ENCODE results near the gene HYLS1. TPM values are rescaled to one million over a fixed set of nuclear protein-coding genes. Genes with fewer than 3 reads are reported as not detected.

HYLS1 gene
- total RNA-seq, 1 experiment from 2014 or later, result 18.0 TPM

DNA sequence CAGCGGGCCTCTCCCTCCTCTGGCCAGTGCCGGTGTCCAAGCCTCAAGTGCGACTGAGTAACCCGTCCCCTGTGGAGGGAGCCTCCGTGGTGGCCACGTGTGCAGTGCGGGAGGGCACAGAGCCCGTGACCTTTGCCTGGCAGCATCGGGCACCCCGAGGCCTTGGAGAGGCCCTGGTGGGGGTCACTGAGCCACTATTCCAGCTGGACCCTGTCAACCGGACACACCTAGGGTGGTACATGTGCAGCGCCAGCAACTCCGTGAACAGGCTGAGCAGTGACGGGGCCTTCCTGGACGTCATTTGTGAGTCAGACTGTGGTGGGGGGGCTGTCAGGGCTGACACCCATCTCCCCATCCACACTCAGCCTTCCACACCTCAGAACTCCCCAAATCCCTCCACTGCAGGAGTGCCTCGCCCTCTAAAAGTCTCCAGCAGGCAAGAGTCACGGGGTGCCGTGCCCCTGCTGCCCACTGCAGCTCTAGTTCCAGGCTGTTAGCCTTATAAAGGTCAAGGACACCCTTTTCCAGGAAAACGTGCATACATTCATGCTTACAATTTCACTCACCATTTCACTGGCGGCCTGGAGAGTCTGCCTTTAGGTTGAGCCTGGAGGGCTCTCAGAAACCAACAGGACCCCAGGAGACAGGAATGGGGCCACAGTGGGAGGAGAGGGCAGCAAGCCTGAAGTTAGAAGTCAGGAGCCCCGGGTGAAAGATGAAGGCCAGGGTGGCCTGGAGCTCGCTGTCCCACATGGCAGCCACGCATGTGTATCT lies 61.0 kb downstream of the HYLS1 start:
- no peak for DNase-seq (ENCODE audit: low read depth)

DNA sequence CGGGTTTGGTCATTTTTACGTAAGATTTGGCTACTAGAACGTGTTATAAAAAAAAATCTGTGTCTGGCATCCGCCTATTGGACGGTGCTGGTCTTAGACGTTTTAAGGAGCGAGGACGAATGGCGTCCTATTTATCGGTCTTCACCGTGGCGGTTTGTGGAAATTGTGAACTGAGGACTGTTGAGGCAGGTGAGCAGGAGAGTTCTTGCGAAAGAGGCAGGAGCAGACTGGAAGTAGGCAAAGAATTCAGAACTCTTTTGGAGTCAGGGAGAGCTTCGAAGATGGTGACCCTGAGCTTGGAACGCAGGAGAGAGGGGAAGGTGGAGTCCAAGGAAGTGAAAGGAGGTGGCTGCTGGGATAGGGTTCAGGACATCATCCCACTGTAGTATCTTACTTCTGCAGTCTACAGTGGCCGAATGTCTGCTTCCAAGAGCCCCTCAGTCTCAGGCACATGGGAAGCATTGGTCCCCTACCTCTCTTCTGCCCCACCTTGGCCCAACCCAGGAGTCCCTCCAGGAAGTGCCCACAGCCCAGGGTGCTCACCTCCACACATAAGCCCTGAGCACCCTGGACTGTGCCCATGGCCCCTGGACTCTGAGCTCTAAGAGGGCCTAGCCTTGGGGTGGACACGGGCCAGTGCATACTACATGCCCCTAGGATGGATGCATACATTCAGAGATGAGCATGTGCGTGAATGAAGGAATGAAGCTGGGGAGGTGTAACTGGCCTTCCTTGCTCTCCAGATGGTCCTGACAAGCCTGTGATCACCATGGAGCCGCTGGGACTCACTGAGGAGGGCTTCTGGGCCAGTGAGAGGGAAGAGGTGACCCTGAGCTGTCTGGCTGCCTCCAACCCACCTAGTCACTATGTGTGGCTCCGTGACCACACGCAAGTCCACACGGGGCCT lies 62.1 kb downstream of the HYLS1 start:
- DNase-seq (ENCODE audit: low read depth), result no peak

DNA sequence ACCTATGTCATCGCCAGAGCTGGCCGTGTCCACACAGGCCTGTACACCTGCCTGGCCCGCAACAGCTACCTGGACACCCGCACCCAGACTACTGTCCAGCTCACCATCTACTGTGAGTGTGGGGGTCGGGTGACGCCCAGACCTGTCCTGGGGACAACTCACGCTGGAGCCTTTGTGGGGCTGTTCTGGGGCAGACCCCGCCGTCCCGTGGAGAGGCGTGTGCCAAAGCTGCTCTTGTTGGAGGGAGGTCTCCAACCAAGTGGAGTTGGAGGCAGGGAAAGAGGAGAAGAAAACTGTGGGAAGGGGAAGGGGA lies 62.7 kb downstream of the HYLS1 start:
- DNase-seq (ENCODE audit: low read depth), result no peak

Other genes with a start within 250 kb of the HYLS1 start
- gene ACRV1, start 206.8 kb upstream of the HYLS1 start, total RNA-seq (2014; rRNA removed), result not detected in 2 replicates
- not detected in 2 replicates for gene PATE1, start 141.4 kb upstream of the HYLS1 start, total RNA-seq (2014; rRNA removed)
- not detected in 2 replicates for gene PATE2, start 108.8 kb upstream of the HYLS1 start, total RNA-seq (2014; rRNA removed)
- not detected in 2 replicates for gene PATE3, start 99.5 kb upstream of the HYLS1 start, total RNA-seq (2014; rRNA removed)
- gene PATE4, start 54.4 kb upstream of the HYLS1 start, total RNA-seq (2014; rRNA removed), result not detected in 2 replicates
- 7.5 and 16.6 TPM in 2 replicates for gene PUS3, start 15.5 kb downstream of the HYLS1 start, total RNA-seq (2014; rRNA removed)
- gene DDX25, start 16.8 kb downstream of the HYLS1 start, total RNA-seq (2014; rRNA removed), result under 0.01 TPM in 1 of 2 replicates, not detected in the other
- not detected in 2 replicates for gene VSIG10L2, start 58.4 kb downstream of the HYLS1 start, total RNA-seq (2014; rRNA removed)
- gene CDON, start 175.2 kb downstream of the HYLS1 start, total RNA-seq (2014; rRNA removed), result 22.6 and 40.3 TPM in 2 replicates